GM23338 (cell line): ENCODE data around the gene ANKRD17.

Experiments
- CREB1 ChIP-seq: fragments of 250-450 bp; sonication (Bioruptor Pico); IDR thresholded peaks from 2 replicates; pipeline ENCODE4 v1.5.0; 2020; ENCODE audit warnings: low read depth, mild to moderate bottlenecking, moderate library complexity
- EZH2 ChIP-seq: fragments of 200-600 bp; sonication (generic); IDR thresholded peaks from one replicate; pipeline ENCODE4 v1.8.0; 2017; ENCODE audit warnings: antibody characterized with exemption, mild to moderate bottlenecking, low read depth; ENCODE audit not compliant: unreplicated experiment
- EZH2phosphoT487 ChIP-seq: fragments of 200-600 bp; sonication (generic); IDR thresholded peaks from one replicate; pipeline ENCODE4 v1.8.1; 2018; ENCODE audit warnings: antibody characterized with exemption; ENCODE audit not compliant: unreplicated experiment
- JUNB ChIP-seq: IDR thresholded peaks from one replicate; pipeline ENCODE4 v1.6.1; 2016; ENCODE audit warnings: antibody characterized with exemption; ENCODE audit not compliant: unreplicated experiment
- NANOG ChIP-seq: IDR thresholded peaks from 2 replicates; pipeline ENCODE4 v1.6.1; 2016; ENCODE audit warnings: antibody characterized with exemption, borderline replicate concordance
- POLR2AphosphoS5 ChIP-seq: IDR thresholded peaks from 2 replicates; pipeline ENCODE4 v1.6.1; 2016; ENCODE audit warnings: antibody characterized with exemption, low read depth
- REST ChIP-seq: IDR thresholded peaks from one replicate; pipeline ENCODE4 v1.6.1; 2018; ENCODE audit warnings: antibody characterized with exemption; ENCODE audit not compliant: unreplicated experiment
- STAT1 ChIP-seq: IDR thresholded peaks from one replicate; pipeline ENCODE4 v1.6.1; 2016; ENCODE audit warnings: antibody characterized with exemption; ENCODE audit not compliant: unreplicated experiment
- TF ChIP-seq, protein P1 (sequence below), 2 experiments: fragments of 200-600 bp in 1 of 2; sonication (generic) in 1 of 2; conservative IDR thresholded peaks; 2 replicates each; pipeline versions ENCODE4 v1.5.1 to v1.6.1; 2016 to 2017; ENCODE audit warnings: antibody characterized with exemption in 2 of 2, low read depth in 2 of 2, mild to moderate bottlenecking in 2 of 2, moderate library complexity in 1 of 2
- TF ChIP-seq, protein P2 (sequence below): IDR thresholded peaks from 2 replicates; pipeline ENCODE4 v1.6.1; 2016; ENCODE audit warnings: antibody characterized with exemption

DNA sequence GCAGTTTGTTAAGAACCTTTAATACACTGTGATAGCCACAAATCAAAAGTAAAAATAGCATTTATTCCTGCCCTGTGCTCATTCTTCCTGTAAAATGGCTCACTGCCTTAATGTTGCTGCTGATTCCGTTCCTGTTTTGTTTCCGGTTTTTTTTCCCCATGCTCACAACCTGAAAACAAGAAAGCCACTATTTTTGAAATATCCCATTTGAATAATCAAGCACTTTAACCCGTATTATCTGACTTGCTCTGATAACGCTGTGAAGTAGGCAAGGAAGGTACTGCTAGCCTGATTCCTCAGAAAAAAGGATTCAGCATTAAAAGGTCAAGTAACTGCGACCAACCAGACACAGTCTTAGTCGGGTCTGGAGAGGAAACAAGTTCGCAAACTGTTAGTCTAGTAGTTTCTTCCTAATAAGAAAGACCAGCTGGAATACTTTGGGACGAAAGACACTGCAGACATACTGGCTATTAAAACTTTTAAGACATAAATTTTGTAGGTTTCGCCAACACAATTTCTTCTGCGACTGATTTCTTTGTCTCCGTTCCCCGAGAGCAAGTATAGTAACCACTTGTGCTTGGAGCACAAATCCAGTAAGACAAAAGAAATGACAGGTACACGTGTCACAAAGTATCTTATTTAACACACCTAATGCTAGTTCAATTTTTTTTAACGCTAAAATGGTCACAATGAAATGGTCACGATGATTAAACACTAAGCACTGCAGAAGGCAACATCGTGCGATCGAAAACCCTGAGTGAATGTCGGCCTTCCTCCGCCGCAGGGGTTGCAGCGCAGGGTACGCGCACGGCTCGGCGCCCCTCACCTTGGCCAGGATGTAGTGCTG lies 189.9 kb downstream of the ANKRD17 start:
- TF ChIP-seq, protein P1, sequence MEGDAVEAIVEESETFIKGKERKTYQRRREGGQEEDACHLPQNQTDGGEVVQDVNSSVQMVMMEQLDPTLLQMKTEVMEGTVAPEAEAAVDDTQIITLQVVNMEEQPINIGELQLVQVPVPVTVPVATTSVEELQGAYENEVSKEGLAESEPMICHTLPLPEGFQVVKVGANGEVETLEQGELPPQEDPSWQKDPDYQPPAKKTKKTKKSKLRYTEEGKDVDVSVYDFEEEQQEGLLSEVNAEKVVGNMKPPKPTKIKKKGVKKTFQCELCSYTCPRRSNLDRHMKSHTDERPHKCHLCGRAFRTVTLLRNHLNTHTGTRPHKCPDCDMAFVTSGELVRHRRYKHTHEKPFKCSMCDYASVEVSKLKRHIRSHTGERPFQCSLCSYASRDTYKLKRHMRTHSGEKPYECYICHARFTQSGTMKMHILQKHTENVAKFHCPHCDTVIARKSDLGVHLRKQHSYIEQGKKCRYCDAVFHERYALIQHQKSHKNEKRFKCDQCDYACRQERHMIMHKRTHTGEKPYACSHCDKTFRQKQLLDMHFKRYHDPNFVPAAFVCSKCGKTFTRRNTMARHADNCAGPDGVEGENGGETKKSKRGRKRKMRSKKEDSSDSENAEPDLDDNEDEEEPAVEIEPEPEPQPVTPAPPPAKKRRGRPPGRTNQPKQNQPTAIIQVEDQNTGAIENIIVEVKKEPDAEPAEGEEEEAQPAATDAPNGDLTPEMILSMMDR (conservative IDR thresholded peaks at IDR 0.05; ENCODE audit: low read depth in 2 of 2): no peak
- TF ChIP-seq EZH2 (no peak), CREB1 (CRISPR knock-in tag) (no peak), JUNB (no peak), NANOG (no peak), POLR2AphosphoS5 (no peak), REST (no peak), STAT1 (no peak), EZH2phosphoT487 (no peak)
- TF ChIP-seq, protein P2, sequence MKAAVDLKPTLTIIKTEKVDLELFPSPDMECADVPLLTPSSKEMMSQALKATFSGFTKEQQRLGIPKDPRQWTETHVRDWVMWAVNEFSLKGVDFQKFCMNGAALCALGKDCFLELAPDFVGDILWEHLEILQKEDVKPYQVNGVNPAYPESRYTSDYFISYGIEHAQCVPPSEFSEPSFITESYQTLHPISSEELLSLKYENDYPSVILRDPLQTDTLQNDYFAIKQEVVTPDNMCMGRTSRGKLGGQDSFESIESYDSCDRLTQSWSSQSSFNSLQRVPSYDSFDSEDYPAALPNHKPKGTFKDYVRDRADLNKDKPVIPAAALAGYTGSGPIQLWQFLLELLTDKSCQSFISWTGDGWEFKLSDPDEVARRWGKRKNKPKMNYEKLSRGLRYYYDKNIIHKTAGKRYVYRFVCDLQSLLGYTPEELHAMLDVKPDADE: no peak
